Peyer's patch (tissue), 4 donors: ENCODE measurements around the gene TRIM46.
"Not testable (repeated sequence)": the region's sequence is repeated elsewhere in the genome, so short reads cannot be mapped to it uniquely, and the experiment has no call there.

Experiments used
- CTCF ChIP-seq, 6 experiments: fragments of 450-650 bp in 4 of 6; fragments of 200-600 bp in 2 of 6; sonication (generic) in 1 of 6; IDR thresholded peaks; one replicate each; pipeline ENCODE4 v1.5.1; 2017 to 2019; ENCODE audit warnings: antibody characterized with exemption in 6 of 6, mild to moderate bottlenecking in 3 of 6, moderate library complexity in 1 of 6
- POLR2A ChIP-seq, 2 donors: fragments of 450-650 bp; IDR thresholded peaks; one replicate each; pipeline ENCODE4 v1.5.1; 2017; ENCODE audit warnings: antibody characterized with exemption in 2 of 2, mild to moderate bottlenecking in 2 of 2, moderate library complexity in 2 of 2

GRCh38 chr1:155163785-155164184 lies 9.9 kb upstream of the TRIM46 start:
- not testable (repeated sequence) for TF ChIP-seq POLR2A, CTCF (IDR thresholded peaks at IDR 0.05)
